Ascending aorta (tissue), 2 donors: ENCODE results near the gene DCC. TPM values are rescaled to one million over a fixed set of nuclear protein-coding genes. Genes with fewer than 3 reads are reported as not detected.

Experiments
- DNase-seq, 2 donors: peaks; one replicate each; pipeline ENCODE4 v3.0.0-alpha.2; 2019; ENCODE audit warnings: low spot score in 2 of 2
- H3K27ac ChIP-seq, 2 donors: fragments of 200-600 bp; sonication (generic); one replicate each; pipeline ENCODE4 v1.5.1; 2016 to 2017; ENCODE audit warnings: mild to moderate bottlenecking in 1 of 2
- H3K27me3 ChIP-seq: fragments of 200-600 bp; sonication (generic); one replicate; pipeline ENCODE4 v1.5.1; 2017
- H3K36me3 ChIP-seq, 2 donors: fragments of 200-600 bp; sonication (generic); one replicate each; pipeline ENCODE4 v1.5.1; 2016
- H3K4me1 ChIP-seq, 2 donors: fragments of 200-600 bp; sonication (generic); one replicate each; pipeline ENCODE4 v1.5.1; 2016 to 2017; ENCODE audit warnings: mild to moderate bottlenecking in 1 of 2
- H3K4me3 ChIP-seq, 2 donors: fragments of 200-600 bp; sonication (generic); one replicate each; pipeline ENCODE4 v1.5.1; 2016 to 2017; ENCODE audit warnings: mild to moderate bottlenecking in 1 of 2
- H3K9me3 ChIP-seq, 2 donors: fragments of 200-600 bp; sonication (generic); one replicate each; pipeline ENCODE4 v1.5.1; 2016
- CTCF ChIP-seq, 3 experiments: fragments of 200-600 bp in 2 of 3; fragments of 450-650 bp in 1 of 3; sonication (generic) in 2 of 3; IDR thresholded peaks; one replicate each; pipeline ENCODE4 v1.5.1; 2016 to 2019; ENCODE audit warnings: antibody characterized with exemption in 3 of 3, mild to moderate bottlenecking in 1 of 3, moderate library complexity in 1 of 3
- intact Hi-C: fragments of 100-400 bp; cut with DNase I; formaldehyde crosslinking; loops from one replicate; pipeline ENCODE4 v1.15.1; 2023
- total RNA-seq: library from RNA; depleted of rRNA; stranded (reverse); fragments of >200 nt; gene quantifications from one replicate; pipeline ENCODE4 v1.1.0, GENCODE V29; 2016

DCC gene
- total RNA-seq, 1 donor from 2014 or later = not detected

DNA sequence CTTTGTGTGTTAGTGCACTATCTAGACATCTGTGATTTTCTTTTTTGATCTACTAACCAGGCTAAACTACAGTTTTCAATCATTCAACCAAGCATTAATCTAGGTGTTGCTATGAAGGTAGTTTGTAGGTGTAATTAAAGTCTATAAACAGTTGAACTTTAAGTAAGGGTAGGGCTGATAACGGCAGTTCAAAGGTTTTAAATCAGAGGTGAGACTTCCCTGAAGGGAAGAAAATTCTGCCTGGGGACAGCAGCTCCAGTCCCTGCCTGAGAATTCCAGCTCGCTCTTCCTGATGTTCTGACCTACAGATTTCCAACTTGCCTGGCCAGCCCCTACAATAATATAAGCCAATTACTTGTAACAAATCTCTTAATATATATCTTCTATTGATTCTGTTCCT is 1220.5 kb downstream of the DCC start:
- intact Hi-C loops = loop anchor here (10.0 kb wide), 1 partner anchor 554 kb away; no protein-coding TSS in a partner anchor
- Histone ChIP-seq H3K4me3 (no peak overlapping the region), H3K9me3 (no peaks in the 10 kb centered on the region), H3K27me3 (no peaks in the 10 kb centered on the region), H3K4me1 (no peaks in the 10 kb centered on the region), H3K36me3 (no peaks in the 10 kb centered on the region), H3K27ac (no peak overlapping the region)
- DNase-seq = no peak
- TF ChIP-seq CTCF (IDR thresholded peaks at IDR 0.05) = no peak

DNA sequence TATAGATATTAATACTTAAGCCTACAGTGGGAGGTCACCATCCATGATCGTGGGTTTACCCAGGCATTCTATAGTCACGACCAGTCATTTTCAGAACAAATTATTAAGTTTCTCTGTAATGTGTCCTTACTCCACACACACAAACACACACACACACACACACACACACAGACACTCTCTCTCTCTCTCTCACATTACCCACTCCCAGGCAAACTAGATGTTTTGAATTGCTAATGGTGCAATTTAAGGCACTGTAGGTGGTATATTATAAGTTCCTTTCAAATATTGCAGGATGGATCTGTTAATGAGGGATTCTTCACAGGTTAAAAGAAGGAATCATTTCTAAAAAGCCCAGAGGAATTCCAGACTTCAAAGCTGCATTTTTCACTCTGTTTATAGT is 1226.6 kb downstream of the DCC start:
- H3K9me3 ChIP-seq = no peaks in the 10 kb centered on the region
- no peaks in the 10 kb centered on the region for H3K27me3 ChIP-seq
- TF ChIP-seq CTCF (IDR thresholded peaks at IDR 0.05) = no peak
- DNase-seq = no peak
- no peaks in the 10 kb centered on the region for H3K36me3 ChIP-seq
- intact Hi-C loops = loop anchor here (10.0 kb wide), 1 partner anchor 548 kb away; no protein-coding TSS in a partner anchor
- no peaks in the 10 kb centered on the region for H3K4me1 ChIP-seq
- H3K27ac ChIP-seq = no peak overlapping the region
- H3K4me3 ChIP-seq = no peak overlapping the region

DNA sequence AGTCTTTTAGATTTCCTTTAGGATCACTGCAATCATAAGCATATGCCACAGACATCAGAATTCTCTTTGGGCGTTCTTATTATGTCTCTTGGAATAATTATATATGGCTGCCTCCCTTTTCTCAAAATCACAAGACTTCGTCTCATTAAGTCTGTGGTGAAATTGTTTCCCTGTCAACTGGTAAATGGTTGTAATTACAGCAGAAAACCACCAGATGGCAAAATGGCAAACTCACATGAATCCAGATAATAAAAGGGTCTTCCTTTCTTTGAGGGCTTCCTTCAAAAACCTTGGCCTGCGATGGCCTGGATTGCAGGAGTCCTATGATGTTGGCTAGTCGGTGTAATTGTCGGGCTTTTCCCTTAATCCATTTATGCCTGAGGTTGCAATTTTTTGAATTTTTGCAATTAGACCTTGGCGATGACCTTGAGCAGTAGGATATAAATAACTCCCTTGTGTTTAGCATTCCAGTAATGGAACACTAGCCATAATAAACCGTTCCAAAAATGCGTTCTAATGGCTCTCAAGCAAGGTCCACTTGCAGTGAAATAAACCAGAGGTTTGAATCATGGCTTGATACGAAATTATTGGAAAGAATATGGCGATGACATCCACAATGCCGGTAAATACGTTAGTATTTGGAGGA is 1228.1 kb downstream of the DCC start:
- H3K27me3 ChIP-seq = no peaks in the 10 kb centered on the region
- intact Hi-C loops = loop anchor here (10.0 kb wide), 1 partner anchor 547 kb away; no protein-coding TSS in a partner anchor
- peak in 2 of 3 experiments; percentile 30 to 46 for TF ChIP-seq CTCF (IDR thresholded peaks at IDR 0.05)
- DNase-seq = no peak
- H3K36me3 ChIP-seq = no peaks in the 10 kb centered on the region
- no peaks in the 10 kb centered on the region for H3K9me3 ChIP-seq
- no peaks in the 10 kb centered on the region for H3K4me1 ChIP-seq
- no peak overlapping the region for H3K27ac ChIP-seq
- no peak overlapping the region for H3K4me3 ChIP-seq
